ENCODE measurements around the gene MTMR12.
"Not testable (repeated sequence)": the region's sequence is repeated elsewhere in the genome, so short reads cannot be mapped to it uniquely, and the experiment has no call there.

MTMR12 gene

GRCh38 chr5:32232441-32233219, 80.1 kb downstream of the MTMR12 start:
- DNase-seq = peak; percentile 39 to 63

GRCh38 chr5:32231929-32232328, 80.8 kb downstream of the MTMR12 start:
- peak in 1 of 2 experiments; percentile 22 for DNase-seq

GRCh38 chr5:32231241-32231640, 81.5 kb downstream of the MTMR12 start:
- no peak for DNase-seq

GRCh38 chr5:32230356-32231099, 82.2 kb downstream of the MTMR12 start:
- no peak for DNase-seq

- no peak for DNase-seq
Measured at GRCh38 chr5:32229586-32229985, 83.2 kb downstream of the MTMR12 start.

- DNase-seq = no peak
Measured at GRCh38 chr5:32228816-32229215, 83.9 kb downstream of the MTMR12 start.

- DNase-seq = no peak
Measured at GRCh38 chr5:32225445-32225844, 87.3 kb downstream of the MTMR12 start.

- DNase-seq = no peak
Measured at GRCh38 chr5:32223972-32224609, 88.6 kb downstream of the MTMR12 start.

GRCh38 chr5:32222723-32223470, 89.8 kb downstream of the MTMR12 start:
- DNase-seq = no peak

GRCh38 chr5:32217886-32218396, 94.8 kb downstream of the MTMR12 start:
- no peak for DNase-seq

GRCh38 chr5:32214344-32214743, 98.4 kb downstream of the MTMR12 start:
- not testable (repeated sequence) for DNase-seq

- DNase-seq = no peak
Measured at GRCh38 chr5:32210151-32210550, 102.6 kb downstream of the MTMR12 start.

- not testable (repeated sequence) for DNase-seq
Measured at GRCh38 chr5:32208837-32209236, 103.9 kb downstream of the MTMR12 start.

GRCh38 chr5:32207355-32207634, 105.4 kb downstream of the MTMR12 start:
- DNase-seq = no peak

GRCh38 chr5:32206509-32207354, 106.0 kb downstream of the MTMR12 start:
- no peak for DNase-seq

GRCh38 chr5:32206053-32206452, 106.7 kb downstream of the MTMR12 start:
- DNase-seq = no peak

- no peak for DNase-seq
Measured at GRCh38 chr5:32202394-32202793, 110.3 kb downstream of the MTMR12 start.

- DNase-seq = no peak
Measured at GRCh38 chr5:32201122-32201753, 111.5 kb downstream of the MTMR12 start.

GRCh38 chr5:32197032-32197431, 115.7 kb downstream of the MTMR12 start:
- no peak for DNase-seq

- no peak for DNase-seq
Measured at GRCh38 chr5:32195265-32195664, 117.5 kb downstream of the MTMR12 start.

- DNase-seq = no peak
Measured at GRCh38 chr5:32193591-32193990, 119.1 kb downstream of the MTMR12 start.

GRCh38 chr5:32190095-32190494, 122.6 kb downstream of the MTMR12 start:
- DNase-seq = no peak

Data from cerebellar nuclear complex (tissue), 1 donor.